SU-DHL-6 (cell line): ENCODE results near the gene SPDYA.

Source experiments
- H2AFZ ChIP-seq: fragments of 200-600 bp; sonication (generic); 2 replicates; pipeline ENCODE4 v1.6.1; 2014; ENCODE audit warnings: low read depth, mild to moderate bottlenecking, moderate library complexity, mixed read lengths, antibody characterized with exemption, low read length; ENCODE audit not compliant: severe bottlenecking
- H3F3A ChIP-seq: fragments of 200-600 bp; shearing (Covaris generic); 2 replicates; pipeline ENCODE4 v1.6.0; 2016; ENCODE audit warnings: antibody characterized with exemption, mild to moderate bottlenecking; ENCODE audit not compliant: insufficient read depth
- H3K27ac ChIP-seq: fragments of 200-600 bp; sonication (generic); 2 replicates; pipeline ENCODE4 v1.5.1; 2016; ENCODE audit warnings: low read depth, mild to moderate bottlenecking, low read length, moderate library complexity, mixed read lengths
- H3K27me3 ChIP-seq: fragments of 200-600 bp; sonication (generic), shearing (Covaris generic); 2 replicates; pipeline ENCODE4 v1.6.0; 2014; ENCODE audit warnings: mild to moderate bottlenecking, low read length
- H3K36me3 ChIP-seq: fragments of 200-600 bp; sonication (generic); 2 replicates; pipeline ENCODE4 v1.6.1; 2014; ENCODE audit warnings: mild to moderate bottlenecking, low read length, mixed read lengths
- H3K4me2 ChIP-seq: fragments of 300-600, 200-600 bp; shearing (Covaris generic), sonication (generic); 2 replicates; pipeline ENCODE4 v1.6.0; 2014; ENCODE audit warnings: low read length, low read depth, mild to moderate bottlenecking; ENCODE audit not compliant: poor library complexity, severe bottlenecking
- H3K4me3 ChIP-seq: fragments of 200-600 bp; sonication (generic); 2 replicates; pipeline ENCODE4 v1.5.1; 2014; ENCODE audit warnings: antibody characterized with exemption, low read length, mild to moderate bottlenecking, mixed read lengths; ENCODE audit not compliant: insufficient read depth, poor library complexity, severe bottlenecking
- H3K79me2 ChIP-seq: fragments of 200-600 bp; sonication (generic); 2 replicates; pipeline ENCODE4 v1.6.1; 2014; ENCODE audit warnings: mild to moderate bottlenecking, low read length, moderate library complexity; ENCODE audit not compliant: insufficient read depth
- H3K9ac ChIP-seq: fragments of 200-600 bp; sonication (generic); 2 replicates; pipeline ENCODE4 v1.7.0; 2014; ENCODE audit warnings: mild to moderate bottlenecking, low read length
- H3K9me2 ChIP-seq: fragments of 200-600 bp; sonication (generic); replicated peaks from 2 replicates; pipeline ENCODE4 v1.6.1; 2014; ENCODE audit warnings: low read length; ENCODE audit not compliant: insufficient read depth
- H3K9me3 ChIP-seq: fragments of 200-600 bp; sonication (generic); 2 replicates; pipeline ENCODE4 v1.6.1; 2014; ENCODE audit warnings: low read length, mixed read lengths; ENCODE audit not compliant: insufficient read depth
- H4K20me1 ChIP-seq: fragments of 200-600 bp; sonication (generic); 2 replicates; pipeline ENCODE4 v1.6.1; 2014; ENCODE audit warnings: low read depth, mild to moderate bottlenecking, antibody characterized with exemption, low read length, moderate library complexity, mixed read lengths
- EZH2phosphoT487 ChIP-seq: fragments of 200-600 bp; sonication (generic), shearing (Covaris generic); conservative IDR thresholded peaks from 2 replicates; pipeline ENCODE4 v1.6.1; 2018; ENCODE audit warnings: mild to moderate bottlenecking, antibody characterized with exemption, low read length, moderate library complexity, mixed read lengths
- TF ChIP-seq, protein P1 (sequence below): fragments of 200-600 bp; sonication (generic); IDR thresholded peaks from one replicate; pipeline ENCODE4 v1.5.1; 2017; ENCODE audit warnings: antibody characterized with exemption, mild to moderate bottlenecking, low read length, moderate library complexity; ENCODE audit not compliant: insufficient read depth, poor library complexity, severe bottlenecking

Gene SPDYA

GRCh38 chr2:28896906-28897305, 86.3 kb downstream of the SPDYA start:
- Histone ChIP-seq H4K20me1 (peaks cover 61% of the 10 kb centered on the region), H3F3A (0 out of 2 replicates have a peak, but pooled peaks cover 4% of the 10 kb centered on the region), H3K27ac (no peak overlapping the region), H3K4me2 (peak overlapping the region; percentile 99), H3K4me3 (peak overlapping the region; percentile 82), H3K36me3 (peaks cover 12% of the 10 kb centered on the region), H3K9ac (peak overlapping the region; percentile 95), H3K9me2 (no peaks in the 10 kb centered on the region), H2AFZ (no peak overlapping the region), H3K9me3 (no peaks in the 10 kb centered on the region), H3K27me3 (no peaks in the 10 kb centered on the region), H3K79me2 (peaks cover 74% of the 10 kb centered on the region)
- TF ChIP-seq EZH2phosphoT487: no peak
- TF ChIP-seq, protein P1, sequence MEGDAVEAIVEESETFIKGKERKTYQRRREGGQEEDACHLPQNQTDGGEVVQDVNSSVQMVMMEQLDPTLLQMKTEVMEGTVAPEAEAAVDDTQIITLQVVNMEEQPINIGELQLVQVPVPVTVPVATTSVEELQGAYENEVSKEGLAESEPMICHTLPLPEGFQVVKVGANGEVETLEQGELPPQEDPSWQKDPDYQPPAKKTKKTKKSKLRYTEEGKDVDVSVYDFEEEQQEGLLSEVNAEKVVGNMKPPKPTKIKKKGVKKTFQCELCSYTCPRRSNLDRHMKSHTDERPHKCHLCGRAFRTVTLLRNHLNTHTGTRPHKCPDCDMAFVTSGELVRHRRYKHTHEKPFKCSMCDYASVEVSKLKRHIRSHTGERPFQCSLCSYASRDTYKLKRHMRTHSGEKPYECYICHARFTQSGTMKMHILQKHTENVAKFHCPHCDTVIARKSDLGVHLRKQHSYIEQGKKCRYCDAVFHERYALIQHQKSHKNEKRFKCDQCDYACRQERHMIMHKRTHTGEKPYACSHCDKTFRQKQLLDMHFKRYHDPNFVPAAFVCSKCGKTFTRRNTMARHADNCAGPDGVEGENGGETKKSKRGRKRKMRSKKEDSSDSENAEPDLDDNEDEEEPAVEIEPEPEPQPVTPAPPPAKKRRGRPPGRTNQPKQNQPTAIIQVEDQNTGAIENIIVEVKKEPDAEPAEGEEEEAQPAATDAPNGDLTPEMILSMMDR: no peak

- Histone ChIP-seq H3K36me3 (peaks cover 20% of the 10 kb centered on the region), H3K4me3 (peak overlapping the region; percentile 82), H3K27ac (no peak overlapping the region), H3K9me2 (no peaks in the 10 kb centered on the region), H4K20me1 (peaks cover 71% of the 10 kb centered on the region), H3K9me3 (no peaks in the 10 kb centered on the region), H3K27me3 (no peaks in the 10 kb centered on the region), H3K79me2 (peaks cover 86% of the 10 kb centered on the region), H3K9ac (peak overlapping the region; percentile 95), H3F3A (0 out of 2 replicates have a peak, but pooled peaks cover 8% of the 10 kb centered on the region), H2AFZ (no peak overlapping the region), H3K4me2 (peak overlapping the region; percentile 99)
- TF ChIP-seq, protein P1: no peak
- TF ChIP-seq EZH2phosphoT487: no peak
Observed at GRCh38 chr2:28898048-28898447, 87.4 kb downstream of the SPDYA start.
